Activated T-cell treated with anti-CD3 and anti-CD28 coated beads, Interleukin-2, amount 50 U/mL, for 72 hours (primary cell): Measurements from ENCODE around the gene CAPN15. TPM values are rescaled to one million over a fixed set of nuclear protein-coding genes. Genes with fewer than 3 reads are reported as not detected.
"Not testable (repeated sequence)": the region's sequence is repeated elsewhere in the genome, so short reads cannot be mapped to it uniquely, and the experiment has no call there.

ENCODE experiments used
- ATAC-seq, 2 donors: fragments of 150-1000 bp; cut with Tn5 transposase; replicated peaks in 1 of 2; 2 replicates each; pipeline ENCODE4 v1.10.0; 2021; ENCODE audit warnings: moderate library complexity in 2 of 2, mild to moderate bottlenecking in 1 of 2
- DNase-seq, 2 donors: peaks; one replicate each; pipeline ENCODE4 v3.0.0; 2021 to 2022; ENCODE audit warnings: mixed read lengths in 1 of 2
- H3K27ac Mint-ChIP-seq: one replicate; pipeline ENCODE4 v1.8.0; 2022; ENCODE audit warnings: mild to moderate bottlenecking, moderate library complexity, mixed read lengths
- H3K27me3 Mint-ChIP-seq: one replicate; pipeline ENCODE4 v1.8.0; 2022; ENCODE audit warnings: low read depth, mixed read lengths
- H3K36me3 Mint-ChIP-seq, 2 donors: one replicate each; pipeline ENCODE4 v1.8.0; 2022; ENCODE audit warnings: mixed read lengths in 2 of 2, mild to moderate bottlenecking in 1 of 2; ENCODE audit not compliant: insufficient read depth in 2 of 2
- H3K4me1 Mint-ChIP-seq: one replicate; pipeline ENCODE4 v1.8.0; 2022; ENCODE audit warnings: low read depth, mixed read lengths
- H3K4me3 Mint-ChIP-seq, 2 donors: one replicate each; pipeline ENCODE4 v1.8.0; 2022; ENCODE audit warnings: mild to moderate bottlenecking in 2 of 2, mixed read lengths in 2 of 2, moderate library complexity in 2 of 2
- H3K9me3 Mint-ChIP-seq, 2 donors: one replicate each; pipeline ENCODE4 v1.8.0; 2022; ENCODE audit warnings: mixed read lengths in 2 of 2
- total RNA-seq, 2 donors: library from RNA; stranded (reverse); gene quantifications; one replicate each; pipeline ENCODE4 v1.2.3, GENCODE V29; 2022

Gene CAPN15
- total RNA-seq, 2 donors from 2014 or later = 46.6 to 58.5 TPM

- DNase-seq = no peak
- no peaks in the 10 kb centered on the region for H3K36me3 Mint-ChIP-seq
- no peak for ATAC-seq
- H3K27me3 Mint-ChIP-seq = no peaks in the 10 kb centered on the region
- H3K4me1 Mint-ChIP-seq = peaks cover 4% of the 10 kb centered on the region
- no peaks in the 10 kb centered on the region for H3K9me3 Mint-ChIP-seq
- no peak overlapping the region for H3K27ac Mint-ChIP-seq
- H3K4me3 Mint-ChIP-seq = no peak overlapping the region
These were observed 30.3 kb upstream of the CAPN15 start for GRCh38 chr16:497258-497657.

GRCh38 chr16:499924-500323 lies 27.6 kb upstream of the CAPN15 start:
- no peak for ATAC-seq
- Mint-ChIP-seq H3K27ac (no peak overlapping the region), H3K4me3 (no peak overlapping the region), H3K36me3 (no peaks in the 10 kb centered on the region), H3K9me3 (no peaks in the 10 kb centered on the region), H3K4me1 (peaks cover 4% of the 10 kb centered on the region), H3K27me3 (no peaks in the 10 kb centered on the region)
- DNase-seq = no peak

GRCh38 chr16:500709-501108 lies 26.8 kb upstream of the CAPN15 start:
- H3K4me3 Mint-ChIP-seq = no peak overlapping the region
- H3K4me1 Mint-ChIP-seq = no peaks in the 10 kb centered on the region
- ATAC-seq = no peak
- H3K27ac Mint-ChIP-seq = no peak overlapping the region
- peaks cover 0 to 2% of the 10 kb centered on the region in 2 donors for H3K36me3 Mint-ChIP-seq
- H3K27me3 Mint-ChIP-seq = no peaks in the 10 kb centered on the region
- no peak for DNase-seq
- no peaks in the 10 kb centered on the region for H3K9me3 Mint-ChIP-seq

GRCh38 chr16:502179-502943 lies 25.2 kb upstream of the CAPN15 start:
- Mint-ChIP-seq H3K27ac (no peak overlapping the region), H3K9me3 (no peaks in the 10 kb centered on the region), H3K4me3 (no peak overlapping the region), H3K27me3 (no peaks in the 10 kb centered on the region), H3K36me3 (peaks cover 0 to 3% of the 10 kb centered on the region in 2 donors), H3K4me1 (no peaks in the 10 kb centered on the region)
- ATAC-seq (no peak), DNase-seq (no peak)

- H3K4me1 Mint-ChIP-seq = no peaks in the 10 kb centered on the region
- H3K27ac Mint-ChIP-seq = no peak overlapping the region
- no peak for ATAC-seq
These were observed 24.1 kb upstream of the CAPN15 start for GRCh38 chr16:503150-504071.

GRCh38 chr16:505479-506245 lies 21.9 kb upstream of the CAPN15 start:
- H3K27me3 Mint-ChIP-seq = no peaks in the 10 kb centered on the region
- ATAC-seq (no peak), DNase-seq (no peak)
- H3K27ac Mint-ChIP-seq = no peak overlapping the region
- no peak overlapping the region for H3K4me3 Mint-ChIP-seq
- peaks cover 0 to 3% of the 10 kb centered on the region in 2 donors for H3K36me3 Mint-ChIP-seq
- H3K9me3 Mint-ChIP-seq = no peaks in the 10 kb centered on the region
- no peaks in the 10 kb centered on the region for H3K4me1 Mint-ChIP-seq

More at GRCh38 chr16:503150-504071, 24.1 kb upstream of the CAPN15 start:
- no peak for DNase-seq
- H3K36me3 Mint-ChIP-seq = peaks cover 0 to 3% of the 10 kb centered on the region in 2 donors
- no peaks in the 10 kb centered on the region for H3K9me3 Mint-ChIP-seq
- no peaks in the 10 kb centered on the region for H3K27me3 Mint-ChIP-seq
- H3K4me3 Mint-ChIP-seq = no peak overlapping the region

- H3K27me3 Mint-ChIP-seq = no peaks in the 10 kb centered on the region
- no peaks in the 10 kb centered on the region for H3K9me3 Mint-ChIP-seq
- H3K36me3 Mint-ChIP-seq = peaks cover 0 to 3% of the 10 kb centered on the region in 2 donors
- H3K27ac Mint-ChIP-seq = no peak overlapping the region
- no peak for DNase-seq
- H3K4me1 Mint-ChIP-seq = no peaks in the 10 kb centered on the region
- no peak overlapping the region for H3K4me3 Mint-ChIP-seq
- no peak for ATAC-seq
These were observed 21.3 kb upstream of the CAPN15 start for GRCh38 chr16:506246-506546.

GRCh38 chr16:507527-507926 lies 20.0 kb upstream of the CAPN15 start:
- not testable (repeated sequence) for H3K27ac Mint-ChIP-seq, DNase-seq, H3K9me3 Mint-ChIP-seq, ATAC-seq, H3K4me1 Mint-ChIP-seq, H3K36me3 Mint-ChIP-seq, H3K4me3 Mint-ChIP-seq, H3K27me3 Mint-ChIP-seq

GRCh38 chr16:507996-508395 lies 19.5 kb upstream of the CAPN15 start:
- no peak for DNase-seq
- Mint-ChIP-seq H3K4me3 (no peak overlapping the region), H3K36me3 (peaks cover 0 to 3% of the 10 kb centered on the region in 2 donors), H3K27me3 (no peaks in the 10 kb centered on the region), H3K4me1 (no peaks in the 10 kb centered on the region), H3K9me3 (no peaks in the 10 kb centered on the region), H3K27ac (no peak overlapping the region)
- ATAC-seq = no peak

- peak overlapping the region; percentile 60 for H3K27ac Mint-ChIP-seq
- no peaks in the 10 kb centered on the region for H3K4me1 Mint-ChIP-seq
- H3K9me3 Mint-ChIP-seq = no peaks in the 10 kb centered on the region
- H3K27me3 Mint-ChIP-seq = no peaks in the 10 kb centered on the region
- H3K4me3 Mint-ChIP-seq = no peak overlapping the region
- H3K36me3 Mint-ChIP-seq = peaks cover 0 to 3% of the 10 kb centered on the region in 2 donors
- no peak for DNase-seq
- ATAC-seq = no peak
These were observed 18.4 kb upstream of the CAPN15 start for GRCh38 chr16:508884-509736.

- Mint-ChIP-seq H3K27me3 (no peaks in the 10 kb centered on the region), H3K36me3 (peaks cover 0 to 3% of the 10 kb centered on the region in 2 donors)
These were observed 17.3 kb upstream of the CAPN15 start for GRCh38 chr16:510066-510825.

GRCh38 chr16:512802-513201 lies 14.7 kb upstream of the CAPN15 start:
- Mint-ChIP-seq H3K27ac (no peak overlapping the region), H3K36me3 (no peaks in the 10 kb centered on the region), H3K4me1 (no peaks in the 10 kb centered on the region), H3K4me3 (no peak overlapping the region), H3K27me3 (no peaks in the 10 kb centered on the region), H3K9me3 (no peaks in the 10 kb centered on the region)
- ATAC-seq (no peak), DNase-seq (no peak)

More at GRCh38 chr16:510066-510825, 17.3 kb upstream of the CAPN15 start:
- no peak for ATAC-seq
- Mint-ChIP-seq H3K4me1 (no peaks in the 10 kb centered on the region), H3K27ac (no peak overlapping the region), H3K9me3 (no peaks in the 10 kb centered on the region), H3K4me3 (no peak overlapping the region)
- DNase-seq = no peak
